ENCODE measurements around the gene PSIP1.
A peak's percentile ranks its signal among the peaks of the same experiment; 100 is the strongest.
"Not testable (repeated sequence)": the region's sequence is repeated elsewhere in the genome, so short reads cannot be mapped to it uniquely, and the experiment has no call there.

Gene PSIP1

GRCh38 chr9:15529566-15530324 lies 19.0 kb upstream of the PSIP1 start:
- H3K4me2 ChIP-seq: peak overlapping the region; percentile 37
- H4K20me1 ChIP-seq (ENCODE audit: insufficient read depth): no peaks in the 10 kb centered on the region
- no peak for TF ChIP-seq CTCF (conservative IDR thresholded peaks at IDR 0.05; ENCODE audit: low read depth, low read length)
- peak overlapping the region; percentile 11; the same call in 1 of the 2 replicates for H3K9ac ChIP-seq
- H3K4me1 ChIP-seq (ENCODE audit: low read depth, poor library complexity, severe bottlenecking): peaks cover 41% of the 10 kb centered on the region
- H3K79me2 ChIP-seq (ENCODE audit: insufficient read depth, low read depth): no peaks in the 10 kb centered on the region
- H3K27ac ChIP-seq: peak overlapping the region; percentile 50; the same call in 1 of the 2 replicates
- no peaks in the 10 kb centered on the region for H3K27me3 ChIP-seq (ENCODE audit: insufficient read depth, low read depth)
- H3K36me3 ChIP-seq (ENCODE audit: insufficient read depth): no peaks in the 10 kb centered on the region
- no peak overlapping the region for H3K4me3 ChIP-seq (IDR thresholded peaks at IDR 0.05; ENCODE audit: insufficient read depth, low read depth, low read length)
- peak overlapping the region; percentile 1; the same call in 1 of the 2 replicates for H2AFZ ChIP-seq (ENCODE audit: low read depth)

- H3K9ac ChIP-seq; H3K4me3 ChIP-seq (IDR thresholded peaks at IDR 0.05; ENCODE audit: insufficient read depth, low read depth, low read length); H2AFZ ChIP-seq (ENCODE audit: low read depth); H3K27me3 ChIP-seq (ENCODE audit: insufficient read depth, low read depth); H3K36me3 ChIP-seq (ENCODE audit: insufficient read depth); H3K4me2 ChIP-seq; H3K27ac ChIP-seq; H4K20me1 ChIP-seq (ENCODE audit: insufficient read depth); H3K79me2 ChIP-seq (ENCODE audit: insufficient read depth, low read depth): not testable (repeated sequence)
- H3K4me1 ChIP-seq (ENCODE audit: low read depth, poor library complexity, severe bottlenecking): peaks cover 37% of the 10 kb centered on the region
Measured at GRCh38 chr9:15527035-15527434, 16.3 kb upstream of the PSIP1 start.

- H2AFZ ChIP-seq (ENCODE audit: low read depth): no peak overlapping the region
Measured at GRCh38 chr9:15525958-15526357, 15.2 kb upstream of the PSIP1 start.

GRCh38 chr9:15524845-15525455 lies 14.2 kb upstream of the PSIP1 start:
- Histone ChIP-seq H3K4me1 (ENCODE audit: low read depth, poor library complexity, severe bottlenecking) (peaks cover 16% of the 10 kb centered on the region), H3K36me3 (ENCODE audit: insufficient read depth) (no peaks in the 10 kb centered on the region), H3K9ac (no peak overlapping the region), H2AFZ (ENCODE audit: low read depth) (no peak overlapping the region), H3K27me3 (ENCODE audit: insufficient read depth, low read depth) (no peaks in the 10 kb centered on the region), H3K27ac (no peak overlapping the region), H3K79me2 (ENCODE audit: insufficient read depth, low read depth) (no peaks in the 10 kb centered on the region), H4K20me1 (ENCODE audit: insufficient read depth) (no peaks in the 10 kb centered on the region), H3K4me2 (no peak overlapping the region), H3K4me3 (IDR thresholded peaks at IDR 0.05; ENCODE audit: insufficient read depth, low read depth, low read length) (no peak overlapping the region)
- no peak for TF ChIP-seq CTCF (conservative IDR thresholded peaks at IDR 0.05; ENCODE audit: low read depth, low read length)

More at GRCh38 chr9:15525958-15526357, 15.2 kb upstream of the PSIP1 start:
- peaks cover 26% of the 10 kb centered on the region for H3K4me1 ChIP-seq (ENCODE audit: low read depth, poor library complexity, severe bottlenecking)
- H3K9ac ChIP-seq: no peak overlapping the region; the same call in 1 of the 2 replicates
- H4K20me1 ChIP-seq (ENCODE audit: insufficient read depth): no peaks in the 10 kb centered on the region
- H3K27me3 ChIP-seq (ENCODE audit: insufficient read depth, low read depth): no peaks in the 10 kb centered on the region
- TF ChIP-seq CTCF (conservative IDR thresholded peaks at IDR 0.05; ENCODE audit: low read depth, low read length): no peak
- H3K4me3 ChIP-seq (IDR thresholded peaks at IDR 0.05; ENCODE audit: insufficient read depth, low read depth, low read length): no peak overlapping the region
- no peaks in the 10 kb centered on the region for H3K79me2 ChIP-seq (ENCODE audit: insufficient read depth, low read depth)
- H3K27ac ChIP-seq: no peak overlapping the region
- no peaks in the 10 kb centered on the region for H3K36me3 ChIP-seq (ENCODE audit: insufficient read depth)
- H3K4me2 ChIP-seq: no peak overlapping the region

All from KMS-11 (cell line).